ENCODE results near the gene EMC1. TPM values are rescaled to one million over a fixed set of nuclear protein-coding genes. Genes with fewer than 3 reads are reported as not detected.
"Not testable (repeated sequence)": the region's sequence is repeated elsewhere in the genome, so short reads cannot be mapped to it uniquely, and the experiment has no call there.

Gene EMC1
- total RNA-seq, 4 donors from 2014 or later, result 18.7 to 38.0 (median 34.7) TPM

GRCh38 chr1:19260211-19261138, 9.2 kb upstream of the EMC1 start:
- Histone ChIP-seq H3K9me3 (no peaks in the 10 kb centered on the region), H3K4me1 (peaks cover 0 to 10% (median 0%) of the 10 kb centered on the region in 3 donors), H3K27ac (peak overlapping the region; percentile 38 to 73 (median 54)), H3K4me3 (no peak overlapping the region), H3K27me3 (no peaks in the 10 kb centered on the region), H3K36me3 (peaks cover 16 to 51% (median 22%) of the 10 kb centered on the region in 3 donors)
- TF ChIP-seq POLR2A (IDR thresholded peaks at IDR 0.05) (no peak), CTCF (IDR thresholded peaks at IDR 0.05) (no peak)
- 55 to 58% methylated on average over 11 to 15 of the region's 21 CpGs for WGBS, 2 donors
- intact Hi-C loops (cut with DNase I), result no loop called here
- no peak for DNase-seq

GRCh38 chr1:19258353-19258752, 7.0 kb upstream of the EMC1 start:
- Histone ChIP-seq H3K27ac (no peak overlapping the region), H3K4me3 (no peak overlapping the region), H3K4me1 (peaks cover 3 to 23% (median 6%) of the 10 kb centered on the region in 3 donors), H3K9me3 (no peaks in the 10 kb centered on the region), H3K27me3 (no peaks in the 10 kb centered on the region), H3K36me3 (peaks cover 16 to 59% (median 22%) of the 10 kb centered on the region in 3 donors)
- 92 to 93% methylated on average over 1 to 6 of the region's 10 CpGs for WGBS, 2 donors
- intact Hi-C loops (cut with DNase I), result loop anchor here (10.0 kb wide), 1 partner anchor 396 kb away; no protein-coding TSS in a partner anchor
- TF ChIP-seq POLR2A (IDR thresholded peaks at IDR 0.05), result no peak
- no peak for TF ChIP-seq CTCF (IDR thresholded peaks at IDR 0.05)
- DNase-seq, result no peak

- Histone ChIP-seq H3K36me3 (peaks cover 16 to 59% (median 22%) of the 10 kb centered on the region in 3 donors), H3K27ac (no peak overlapping the region), H3K4me3 (no peak overlapping the region), H3K27me3 (no peaks in the 10 kb centered on the region), H3K9me3 (no peaks in the 10 kb centered on the region), H3K4me1 (peaks cover 13 to 33% (median 16%) of the 10 kb centered on the region in 3 donors)
- WGBS, 2 donors, result 55 to 66% methylated on average over 7 to 8 of the region's 15 CpGs
- no peak for TF ChIP-seq POLR2A (IDR thresholded peaks at IDR 0.05)
- TF ChIP-seq CTCF (IDR thresholded peaks at IDR 0.05), result no peak
- no peak for DNase-seq
- intact Hi-C loops (cut with DNase I), result loop anchor here (10.0 kb wide), 1 partner anchor 397 kb away; no protein-coding TSS in a partner anchor
Observed at GRCh38 chr1:19257178-19257914, 6.0 kb upstream of the EMC1 start.

- intact Hi-C loops (cut with DNase I), result loop anchor here (10.0 kb wide), 1 partner anchor 398 kb away; no protein-coding TSS in a partner anchor
- Histone ChIP-seq H3K4me1 (peaks cover 17 to 39% (median 18%) of the 10 kb centered on the region in 3 donors), H3K36me3 (peaks cover 16 to 59% (median 22%) of the 10 kb centered on the region in 3 donors)
- not testable (repeated sequence) for H3K4me3 ChIP-seq, DNase-seq, H3K9me3 ChIP-seq, H3K27ac ChIP-seq, H3K27me3 ChIP-seq
- WGBS, 2 donors, result 93 to 95% methylated on average over 3 to 5 of the region's 5 CpGs
Observed at GRCh38 chr1:19256301-19256700, 5.0 kb upstream of the EMC1 start.

- Histone ChIP-seq H3K36me3 (peaks cover 16 to 56% (median 22%) of the 10 kb centered on the region in 3 donors), H3K4me1 (peaks cover 17 to 40% (median 24%) of the 10 kb centered on the region in 3 donors), H3K4me3 (no peak overlapping the region), H3K27ac (no peak overlapping the region), H3K27me3 (no peaks in the 10 kb centered on the region), H3K9me3 (no peaks in the 10 kb centered on the region)
- TF ChIP-seq POLR2A (IDR thresholded peaks at IDR 0.05) (no peak), CTCF (IDR thresholded peaks at IDR 0.05) (no peak)
- intact Hi-C loops (cut with DNase I), result loop anchor here (10.0 kb wide), 1 partner anchor 400 kb away; no protein-coding TSS in a partner anchor
- DNase-seq, result no peak
- 79 to 82% methylated on average over 2 to 4 of the region's 4 CpGs for WGBS, 2 donors
Observed at GRCh38 chr1:19255288-19255687, 4.0 kb upstream of the EMC1 start.
